NCI-H1930 (cell line): ENCODE results near the gene MBLAC1.

Experiments used
- DNase-seq, 2 experiments: peaks; one replicate each; lab custom pipeline; 2025; lab: John Stamatoyannopoulos, UW

MBLAC1 gene

DNA sequence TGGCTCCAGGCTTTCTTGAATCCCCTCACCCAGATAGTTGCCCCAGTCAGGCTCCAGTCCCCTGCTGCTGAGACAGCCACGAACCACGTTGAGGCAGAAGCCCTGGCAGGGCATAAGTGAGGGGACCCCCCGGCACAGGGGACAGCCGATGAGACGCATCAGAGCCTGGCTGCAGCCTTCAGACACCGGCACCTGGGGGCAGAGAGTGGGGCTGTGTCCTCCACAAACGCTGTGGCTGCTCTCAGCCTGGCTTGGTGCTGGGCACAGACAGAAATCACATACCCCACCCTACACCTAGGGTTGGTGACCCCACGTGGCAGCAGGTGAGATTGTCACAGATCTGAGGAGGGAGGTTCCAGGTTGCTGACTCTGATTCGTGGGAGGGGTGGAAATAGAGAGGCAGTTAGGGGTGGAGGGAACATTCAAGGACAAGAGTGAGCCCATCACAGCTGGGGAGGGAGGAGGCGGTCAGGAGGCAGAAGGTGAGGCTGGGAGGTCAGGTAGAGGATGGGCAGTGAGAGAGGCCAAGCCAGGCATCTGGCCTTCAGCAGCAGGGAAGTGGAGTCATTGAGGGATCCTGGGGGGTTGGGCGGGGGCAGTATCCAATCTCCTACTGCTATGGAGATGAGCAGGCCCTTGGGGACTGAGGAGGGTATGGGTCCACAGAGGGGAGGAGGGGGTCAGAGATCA is 47.2 kb downstream of the MBLAC1 start:
- DNase-seq = no peak

DNA sequence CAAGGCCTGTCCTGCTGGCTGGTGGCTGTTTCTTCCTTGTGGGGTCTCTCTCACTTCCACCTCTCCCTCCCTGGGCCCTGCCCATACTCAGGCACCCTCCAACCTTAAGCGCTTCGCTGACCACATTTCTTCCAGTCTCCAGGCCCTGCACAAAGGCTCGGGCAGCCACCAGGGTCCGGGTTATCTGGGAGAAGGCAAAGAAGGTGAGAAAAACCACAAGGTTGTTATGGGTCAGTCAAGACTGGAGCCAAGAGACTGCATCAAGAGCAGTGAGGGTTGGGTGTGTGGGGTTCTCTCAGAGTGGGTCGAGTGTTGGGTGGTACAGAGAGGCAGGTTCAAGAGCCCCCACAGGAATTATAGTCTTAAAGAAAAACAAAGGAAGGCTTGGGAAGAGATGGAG is 47.8 kb downstream of the MBLAC1 start:
- DNase-seq = no peak

DNA sequence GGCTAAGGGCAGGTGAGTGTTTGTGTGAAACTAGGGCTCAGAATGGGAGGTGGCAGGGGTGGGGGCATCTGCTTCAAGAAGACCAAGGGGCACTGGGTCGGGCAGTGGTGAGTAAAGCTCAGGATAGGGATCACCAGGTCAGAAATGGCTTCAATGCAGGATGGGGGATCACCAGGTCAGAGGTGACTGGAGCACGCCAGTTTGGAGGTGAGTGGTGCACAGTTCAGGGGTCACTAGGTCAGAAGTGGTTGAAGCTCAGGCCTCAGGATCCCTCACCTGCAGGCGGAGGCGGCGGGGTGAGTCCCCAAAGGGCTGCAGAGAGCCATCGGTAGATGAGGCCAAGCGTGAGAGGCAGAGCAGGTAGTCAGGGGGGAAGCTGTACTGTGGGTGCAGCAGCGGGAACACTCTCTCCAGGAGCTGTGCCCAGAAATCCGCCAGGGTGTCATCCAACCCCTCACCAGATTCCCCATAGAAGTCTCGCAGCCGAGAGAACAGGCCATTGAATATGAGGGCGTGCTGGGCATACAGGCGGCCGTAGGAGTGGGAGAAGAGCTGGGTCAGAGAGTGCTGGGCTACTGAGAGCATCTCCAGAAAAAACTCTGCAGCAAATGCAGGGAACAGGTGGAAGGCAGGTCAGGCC is 48.6 kb downstream of the MBLAC1 start:
- DNase-seq = no peak

DNA sequence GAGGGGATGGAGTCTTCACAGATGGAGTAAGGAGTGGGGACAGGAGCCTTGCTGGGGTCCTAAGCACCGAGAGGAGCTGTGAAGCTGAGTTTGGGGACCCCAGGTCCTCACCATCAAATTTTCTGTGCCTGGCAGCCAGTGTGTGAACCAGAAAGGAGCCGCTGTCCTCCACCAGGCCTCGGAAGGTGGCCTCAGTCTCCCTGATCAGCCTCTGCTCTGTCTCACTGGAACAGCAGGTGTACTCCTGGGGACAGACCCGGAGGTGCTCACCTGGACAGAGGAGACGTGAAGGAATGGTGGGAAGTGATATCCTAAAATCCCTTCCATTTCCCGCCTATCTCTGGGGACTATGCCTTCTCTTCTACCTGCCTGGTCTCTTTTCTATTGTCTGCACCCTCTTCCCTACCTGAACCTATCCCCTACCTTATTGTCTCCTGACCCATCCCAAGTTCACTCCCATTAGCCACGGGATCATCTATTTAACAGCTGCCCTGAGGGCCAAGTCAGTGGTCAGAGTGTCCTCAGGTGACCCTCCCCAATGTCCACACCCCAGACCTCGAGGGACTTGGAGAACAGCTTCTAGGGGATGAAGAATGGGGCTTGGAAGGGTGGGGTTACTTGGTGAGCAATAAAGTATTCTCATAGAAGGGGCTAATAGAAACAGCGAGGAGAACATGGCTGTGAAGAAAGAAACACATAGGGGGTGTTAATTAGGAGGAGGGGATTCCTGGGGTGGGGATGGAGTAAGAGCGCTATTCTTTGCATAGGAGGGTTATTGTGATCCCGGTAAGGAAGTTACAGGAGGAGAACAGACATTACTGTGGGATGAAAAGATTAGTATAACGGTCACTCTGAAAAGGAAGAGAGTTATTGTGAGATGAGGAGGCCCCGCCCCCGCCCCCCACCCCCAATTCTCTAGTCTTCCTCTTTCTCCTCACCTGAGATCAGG is 49.6 kb downstream of the MBLAC1 start:
- DNase-seq = no peak

DNA sequence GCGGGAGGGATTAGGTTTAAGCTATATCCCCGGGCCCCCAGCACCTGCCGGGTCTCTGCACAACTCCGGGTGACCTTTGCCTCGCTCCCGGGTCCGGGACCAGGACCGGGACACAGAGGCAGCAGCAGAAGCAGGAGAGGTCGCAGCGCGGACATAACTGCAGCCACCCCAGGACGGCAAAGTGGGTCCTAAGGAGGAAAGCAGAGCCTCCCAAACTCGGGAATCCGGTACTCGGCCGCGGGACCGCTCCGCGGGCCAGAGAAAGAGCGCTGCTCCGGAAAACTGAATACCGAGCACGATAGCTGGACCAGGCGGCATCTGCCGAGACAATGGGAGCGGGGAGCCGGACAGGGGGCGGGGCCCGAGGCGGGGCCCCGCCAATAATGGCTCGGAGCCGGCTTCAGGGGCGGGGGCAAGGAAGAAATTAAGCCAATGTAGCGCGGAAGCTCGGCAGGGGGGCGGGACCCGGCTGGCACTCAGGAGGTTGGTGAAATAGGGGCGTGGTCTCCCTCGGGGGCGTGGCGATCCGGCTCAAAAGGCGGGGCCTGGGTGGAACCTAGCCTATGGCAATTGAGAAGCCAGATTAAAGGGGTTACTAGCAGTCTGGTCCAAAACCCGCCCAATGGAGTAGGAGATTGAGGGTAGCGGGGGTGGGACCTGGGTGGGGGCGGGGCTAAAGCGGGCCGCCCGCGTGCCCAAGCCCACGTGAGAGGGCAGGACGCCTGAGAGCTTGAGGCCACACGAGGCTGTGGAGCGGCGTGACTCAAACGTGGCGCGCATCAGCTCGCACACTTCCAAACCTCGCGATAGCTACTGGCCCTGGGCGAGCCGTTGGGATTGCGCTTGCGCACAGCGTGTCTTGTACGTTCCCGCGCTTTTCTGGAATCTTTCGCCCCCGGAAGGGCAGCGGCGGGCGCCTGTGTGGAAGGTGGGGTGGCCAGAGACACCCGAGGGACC is 50.6 kb downstream of the MBLAC1 start, which contains the start of the genes GPC2 and STAG3:
GPC2 (minus strand) TSS at position 337 of the 957 bp plus-strand sequence; CDS start at position 155, 182 bp downstream.
STAG3 (plus strand) TSS at position 874 of the 957 bp plus-strand sequence. CDS start 2,639 bp downstream, outside the sequence.
- peak; percentile 100 for DNase-seq
